RWPE2 (cell line): ENCODE results near the gene S100A4.

Source experiments
- ATAC-seq: fragments of 200-7000 bp; cut with Tn5 transposase; 3 replicates; pipeline ENCODE4 v1.9.1; 2021; ENCODE audit warnings: low read depth
- DNase-seq: peaks from one replicate; pipeline ENCODE4 v3.0.0-alpha.2; 2020; ENCODE audit warnings: low spot score
- H3K27ac ChIP-seq: fragments of 450-650 bp; 2 replicates; pipeline ENCODE4 v1.5.1; 2017; ENCODE audit warnings: mild to moderate bottlenecking; ENCODE audit not compliant: poor library complexity, severe bottlenecking
- H3K27me3 ChIP-seq: fragments of 250-450 bp; sonication (Bioruptor Pico); 2 replicates; pipeline ENCODE4 v1.5.1; 2021; ENCODE audit warnings: mild to moderate bottlenecking, moderate library complexity; ENCODE audit not compliant: insufficient read depth, poor library complexity, severe bottlenecking
- H3K36me3 ChIP-seq: fragments of 250-450 bp; sonication (Bioruptor Pico); 2 replicates; pipeline ENCODE4 v1.5.1; 2020; ENCODE audit warnings: low read depth, mild to moderate bottlenecking, moderate library complexity
- H3K4me1 ChIP-seq: fragments of 250-450 bp; sonication (Bioruptor Pico); 2 replicates; pipeline ENCODE4 v1.5.1; 2021; ENCODE audit warnings: mild to moderate bottlenecking, moderate library complexity; ENCODE audit not compliant: insufficient read depth, poor library complexity, severe bottlenecking
- H3K4me3 ChIP-seq: fragments of 250-450 bp; sonication (Bioruptor Pico); 2 replicates; pipeline ENCODE4 v1.5.1; 2021; ENCODE audit warnings: mild to moderate bottlenecking, moderate library complexity; ENCODE audit not compliant: severe bottlenecking
- H3K9me3 ChIP-seq: fragments of 250-450 bp; sonication (Bioruptor Pico); 2 replicates; pipeline ENCODE4 v1.5.1; 2021; ENCODE audit warnings: mild to moderate bottlenecking, moderate library complexity; ENCODE audit not compliant: severe bottlenecking
- CTCF ChIP-seq: fragments of 450-650 bp; IDR thresholded peaks from one replicate; pipeline ENCODE4 v1.5.1; 2017; ENCODE audit warnings: mild to moderate bottlenecking, moderate library complexity; ENCODE audit not compliant: poor library complexity, severe bottlenecking

The S100A4 gene

GRCh38 chr1:153495536-153495935, 50.1 kb downstream of the S100A4 start:
- DNase-seq = no peak
- Histone ChIP-seq H3K36me3 (no peaks in the 10 kb centered on the region), H3K27ac (no peak overlapping the region), H3K4me3 (no peak overlapping the region), H3K27me3 (no peaks in the 10 kb centered on the region), H3K9me3 (no peaks in the 10 kb centered on the region), H3K4me1 (peaks cover 23% of the 10 kb centered on the region)
- no peak for ATAC-seq
- no peak for TF ChIP-seq CTCF

GRCh38 chr1:153494976-153495535, 50.5 kb downstream of the S100A4 start:
- Histone ChIP-seq H3K36me3 (no peaks in the 10 kb centered on the region), H3K9me3 (no peaks in the 10 kb centered on the region), H3K4me3 (no peak overlapping the region), H3K27me3 (no peaks in the 10 kb centered on the region), H3K27ac (no peak overlapping the region), H3K4me1 (peaks cover 25% of the 10 kb centered on the region)
- peak; percentile 95 for TF ChIP-seq CTCF
- no peak for DNase-seq
- 0 out of 3 replicates have a peak, but pooled peaks have one; percentile 13 for ATAC-seq
